HepG2 (cell line): Measurements from ENCODE around the gene SLX9. TPM values are rescaled to one million over a fixed set of nuclear protein-coding genes. Genes with fewer than 3 reads are reported as not detected.

Source experiments
- ATAC-seq: fragments of 200-7000 bp; cut with Tn5 transposase; 3 replicates; pipeline ENCODE4 v1.9.1; 2020; ENCODE audit warnings: mild to moderate bottlenecking, moderate library complexity
- BruUV-seq: library from RNA; stranded (reverse); fragments of 400-500 nt; replicated peaks from 2 replicates; lab custom pipeline; 2021; lab: Mats Ljungman, UMichigan
- CTCF ChIA-PET: fragments of 300-600 bp; formaldehyde crosslinking; extraction: SDS; loops from one replicate; lab custom pipeline; 2021; ENCODE audit warnings: low total read pairs, inconsistent platforms, low intra/inter-chr PET ratio; lab: Yijun Ruan, JAX
- POLR2A ChIA-PET: fragments of 350-600 bp; sonication (Branson Sonifier 250); formaldehyde crosslinking; loops from one replicate; lab custom pipeline; 2020; ENCODE audit warnings: antibody characterized with exemption, inconsistent platforms; lab: Yijun Ruan, JAX
- DNase-seq: peaks from one replicate; pipeline ENCODE4 v3.0.0-alpha.2; 2015; ENCODE audit warnings: low spot score
- FAIRE-seq: peaks from 3 replicates; lab custom pipeline; 2011; peaks lifted over from hg19 to GRCh38; lab: Jason Lieb, UNC
- H2AFZ ChIP-seq: one replicate; pipeline ENCODE4 v1.6.1; 2011; ENCODE audit warnings: low read length, inconsistent platforms
- H3K27ac ChIP-seq: fragments of 300-600 bp; 3 replicates; pipeline ENCODE4 v1.8.0; 2011; ENCODE audit warnings: mixed run types, mild to moderate bottlenecking, mixed read lengths, low read length, inconsistent platforms; ENCODE audit not compliant: insufficient read depth; ENCODE audit errors: extremely low read length
- H3K27me3 ChIP-seq, 2 experiments: fragments of 200-600 bp in 1 of 2; 2 replicates in 1 of 2; 3 replicates in 1 of 2; pipeline versions ENCODE4 v1.6.0 to v1.8.0; 2011; ENCODE audit warnings: low read length in 2 of 2, mild to moderate bottlenecking in 2 of 2, moderate library complexity in 2 of 2, inconsistent platforms in 1 of 2; ENCODE audit not compliant: insufficient read depth in 2 of 2, control insufficient read depth in 1 of 2
- H3K36me3 ChIP-seq, 2 experiments: fragments of 200-600 bp in 1 of 2; replicated peaks in 1 of 2; 2 replicates in 1 of 2; 3 replicates in 1 of 2; pipeline versions ENCODE4 v1.5.1 to v1.8.0; 2011; ENCODE audit warnings: low read length in 2 of 2, inconsistent platforms in 1 of 2; ENCODE audit not compliant: insufficient read depth in 2 of 2, control insufficient read depth in 1 of 2
- H3K4me1 ChIP-seq: 2 replicates; pipeline ENCODE4 v1.5.1; 2012; ENCODE audit warnings: low read length, inconsistent platforms; ENCODE audit not compliant: insufficient read depth
- H3K4me2 ChIP-seq: 2 replicates; pipeline ENCODE4 v1.6.0; 2011; ENCODE audit warnings: low read depth, low read length, inconsistent platforms
- H3K4me3 ChIP-seq, 3 experiments: fragments of 200-600 bp in 1 of 3; sonication (generic), shearing (Covaris generic) in 1 of 3; replicated peaks in 1 of 3; 2 replicates each; pipeline ENCODE4 v1.5.1; 2011 to 2016; ENCODE audit warnings: low read length in 3 of 3, inconsistent platforms in 2 of 3, low read depth in 2 of 3, mild to moderate bottlenecking in 2 of 3, control low read depth in 1 of 3, mixed read lengths in 1 of 3; ENCODE audit not compliant: insufficient read depth in 1 of 3
- H3K79me2 ChIP-seq: one replicate; pipeline ENCODE4 v1.6.1; 2011; ENCODE audit warnings: low read length, inconsistent platforms; ENCODE audit not compliant: insufficient read depth
- H3K9ac ChIP-seq: 2 replicates; pipeline ENCODE4 v1.6.0; 2011; ENCODE audit warnings: mild to moderate bottlenecking, low read depth, low read length, inconsistent platforms; ENCODE audit not compliant: insufficient read depth
- H3K9me3 ChIP-seq: 2 replicates; pipeline ENCODE4 v1.5.1; 2012; ENCODE audit warnings: mild to moderate bottlenecking, low read length
- H4K20me1 ChIP-seq: 2 replicates; pipeline ENCODE4 v1.6.0; 2011; ENCODE audit warnings: inconsistent platforms, mild to moderate bottlenecking, low read length, moderate library complexity; ENCODE audit not compliant: insufficient read depth
- CEBPB ChIP-seq: IDR thresholded peaks from 2 replicates; pipeline ENCODE4 v1.6.1; 2011; ENCODE audit warnings: low read depth, low read length, improper control_type of control experiment, borderline replicate concordance
- FOXM1 ChIP-seq: sonication (generic); formaldehyde crosslinking; IDR thresholded peaks from 2 replicates; pipeline ENCODE4 v1.5.0; 2020; ENCODE audit warnings: missing genetic modification reagents
- ZFX ChIP-seq: sonication (generic); formaldehyde crosslinking; IDR thresholded peaks from 2 replicates; pipeline ENCODE4 v1.4.0; 2020; ENCODE audit warnings: mild to moderate bottlenecking, low read depth, missing genetic modification reagents, moderate library complexity
- WGBS: methylation state at CpG from one replicate; pipeline ENCODE4 v1.1.6; 2017; ENCODE audit warnings: low lambda C conversion rate; 5-methylcytosine and 5-hydroxymethylcytosine counted together
- in situ Hi-C: cut with HindIII; loops from 2 replicates; pipeline ENCODE4 v1.10.0; 2017; ENCODE audit warnings: low pct_unique_long_range_greater_than_20kb; ENCODE audit not compliant: extremely low pct_ligation_motif_present
- intact Hi-C: fragments of 100-400 bp; cut with micrococcal nuclease; formaldehyde crosslinking; loops from one replicate; pipeline ENCODE4 v1.10.0; 2022; ENCODE audit not compliant: unreplicated experiment
- polyA plus RNA-seq, 8 experiments: library from polyadenylated mRNA; depleted of rRNA in 3 of 8; stranded (reverse) in 7 of 8; unstranded in 1 of 8; fragments of >200 nt; fragmentation: Illumina TruSeq in 4 of 8; extraction: Trizol in 4 of 8; gene quantifications; 2 replicates each; pipeline versions ENCODE4 v1.2.1 to v1.2.3, GENCODE V29; 2011 to 2016; ENCODE audit warnings: low read depth in 4 of 8, missing spikeins in 1 of 8, mixed read lengths in 1 of 8; ENCODE audit not compliant: insufficient read depth in 1 of 8
- total RNA-seq, 5 experiments: library from RNA; depleted of rRNA; stranded (reverse); fragments of >200 nt; fragmentation: Illumina TruSeq; extraction: Trizol; gene quantifications; 2 replicates each; pipeline ENCODE4 v1.2.3, GENCODE V29; 2016; ENCODE audit warnings: low read depth in 1 of 5
- TF ChIP-seq, protein P1 (sequence below): sonication (generic); formaldehyde crosslinking; IDR thresholded peaks from 2 replicates; pipeline ENCODE4 v1.4.0; 2020; ENCODE audit warnings: mild to moderate bottlenecking, missing genetic modification reagents

The SLX9 gene
- total and polyA plus RNA-seq, 2 of the 13 experiments (the other 11 are each of a cell fraction or from before 2014, with no cell fraction given) = 21.0 to 47.1 TPM

DNA sequence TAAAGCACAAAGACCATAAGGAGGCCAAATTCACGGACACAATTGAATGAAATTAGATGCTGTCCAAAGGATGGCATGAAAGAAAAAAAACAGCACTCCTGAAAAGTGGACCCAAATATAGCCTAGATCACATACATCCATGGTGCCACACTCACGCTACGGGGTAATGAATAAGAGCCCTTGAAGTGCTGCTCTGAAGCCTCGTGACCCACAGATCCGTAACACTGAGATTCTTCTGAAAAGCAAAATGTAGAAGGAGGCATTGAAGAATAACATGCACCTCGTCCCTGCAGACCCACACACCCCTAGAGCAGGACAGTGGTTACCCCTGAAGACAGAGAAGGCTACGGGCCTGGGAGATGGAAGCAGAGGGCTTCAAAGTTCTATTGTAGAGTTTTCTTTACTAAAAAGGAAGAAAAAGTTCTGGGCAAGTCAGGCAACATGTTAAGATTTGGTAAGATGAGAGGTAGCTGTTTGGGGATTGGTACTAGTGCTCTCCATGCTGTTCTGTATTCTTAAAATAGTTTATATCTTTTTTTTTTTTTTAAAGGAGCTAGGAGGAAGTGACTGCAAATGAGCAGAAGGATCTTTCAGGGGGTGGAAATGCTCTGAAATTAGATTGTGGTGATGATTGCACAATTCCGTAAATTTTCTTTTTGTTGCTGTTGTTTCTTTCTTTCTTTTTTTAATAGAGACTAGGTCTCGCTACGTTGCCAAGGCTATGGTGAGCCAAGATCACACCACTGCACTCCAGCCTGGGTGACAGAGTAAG is 15.0 kb upstream of the SLX9 start:
- Histone ChIP-seq H2AFZ (no peak overlapping the region), H3K9me3 (no peaks in the 10 kb centered on the region), H3K36me3 (no peaks in the 10 kb centered on the region), H3K9ac (no peak overlapping the region), H3K4me1 (peaks cover 60% of the 10 kb centered on the region), H3K4me3 (no peak overlapping the region)
- 84% methylated on average over 10 of the region's 10 CpGs for WGBS
- POLR2A ChIA-PET = interaction anchor here (4.7 kb wide), 1 partner anchor 12 kb away, joined by 37 read pairs; no protein-coding TSS in a partner anchor
- BruUV-seq = no TSS peak
- in situ Hi-C loops = no loop called here
- no peak for FAIRE-seq
- no peak for ATAC-seq
- TF ChIP-seq ZFX (CRISPR knock-in tag) (no peak), CEBPB (peak; percentile 38; the same call in 1 of the 2 replicates)
- TF ChIP-seq, all 625 proteins: peak for 1
- CTCF ChIA-PET = no interaction called here
- intact Hi-C loops = no loop called here
- Histone ChIP-seq H3K27me3 (peaks cover 3 to 5% of the 10 kb centered on the region in 2 experiments; a peak in 3 of 5 replicates), H3K4me2 (no peak overlapping the region), H4K20me1 (no peaks in the 10 kb centered on the region), H3K79me2 (no peaks in the 10 kb centered on the region), H3K27ac (no peak overlapping the region)
- no peak for DNase-seq

DNA sequence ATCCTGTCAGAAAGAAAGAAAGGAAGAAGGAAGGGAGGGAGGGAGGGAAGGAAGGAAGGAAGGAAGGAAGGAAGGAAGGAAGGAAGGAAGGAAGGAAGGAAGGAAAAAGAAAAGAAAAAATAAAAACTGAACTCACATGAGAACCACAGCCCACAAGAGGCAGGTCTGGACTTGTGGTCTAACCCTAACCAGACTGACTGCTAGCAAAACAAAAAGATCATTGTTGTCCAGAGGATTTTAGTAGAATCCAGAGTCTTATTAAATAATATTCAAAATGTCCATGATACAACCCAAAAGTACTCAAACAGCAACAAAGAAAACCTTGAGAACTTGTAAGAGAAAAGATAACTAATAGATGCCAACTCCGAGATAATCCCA is 14.5 kb upstream of the SLX9 start:
- CTCF ChIA-PET = no interaction called here
- Histone ChIP-seq H3K9me3 (no peaks in the 10 kb centered on the region), H4K20me1 (no peaks in the 10 kb centered on the region), H3K4me2 (no peak overlapping the region), H3K27me3 (peaks cover under 1 to 5% of the 10 kb centered on the region in 2 experiments; a peak in 3 of 5 replicates), H3K9ac (no peak overlapping the region), H3K27ac (no peak overlapping the region), H3K36me3 (no peaks in the 10 kb centered on the region), H3K4me1 (peaks cover 60% of the 10 kb centered on the region), H2AFZ (no peak overlapping the region)
- WGBS = 83% methylated on average over 1 of the region's 1 CpG
- FAIRE-seq = no peak
- ATAC-seq = no peak
- in situ Hi-C loops = no loop called here
- no peak for DNase-seq
- BruUV-seq = no TSS peak
- intact Hi-C loops = no loop called here
- no peak for TF ChIP-seq FOXM1
- TF ChIP-seq, protein P1, sequence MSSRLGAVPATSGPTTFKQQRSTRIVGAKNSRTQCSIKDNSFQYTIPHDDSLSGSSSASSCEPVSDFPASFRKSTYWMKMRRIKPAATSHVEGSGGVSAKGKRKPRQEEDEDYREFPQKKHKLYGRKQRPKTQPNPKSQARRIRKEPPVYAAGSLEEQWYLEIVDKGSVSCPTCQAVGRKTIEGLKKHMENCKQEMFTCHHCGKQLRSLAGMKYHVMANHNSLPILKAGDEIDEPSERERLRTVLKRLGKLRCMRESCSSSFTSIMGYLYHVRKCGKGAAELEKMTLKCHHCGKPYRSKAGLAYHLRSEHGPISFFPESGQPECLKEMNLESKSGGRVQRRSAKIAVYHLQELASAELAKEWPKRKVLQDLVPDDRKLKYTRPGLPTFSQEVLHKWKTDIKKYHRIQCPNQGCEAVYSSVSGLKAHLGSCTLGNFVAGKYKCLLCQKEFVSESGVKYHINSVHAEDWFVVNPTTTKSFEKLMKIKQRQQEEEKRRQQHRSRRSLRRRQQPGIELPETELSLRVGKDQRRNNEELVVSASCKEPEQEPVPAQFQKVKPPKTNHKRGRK (CRISPR knock-in tag) = 0 out of 2 replicates have a peak, but pooled peaks have one; percentile 25
- TF ChIP-seq, all 625 proteins: peak for 1
- POLR2A ChIA-PET = interaction anchor here (4.7 kb wide), 1 partner anchor 12 kb away, joined by 37 read pairs; no protein-coding TSS in a partner anchor
- H3K79me2 ChIP-seq = no peaks in the 10 kb centered on the region
- H3K4me3 ChIP-seq = no peak overlapping the region
